ENCODE data around the gene CRYGA.

DNA sequence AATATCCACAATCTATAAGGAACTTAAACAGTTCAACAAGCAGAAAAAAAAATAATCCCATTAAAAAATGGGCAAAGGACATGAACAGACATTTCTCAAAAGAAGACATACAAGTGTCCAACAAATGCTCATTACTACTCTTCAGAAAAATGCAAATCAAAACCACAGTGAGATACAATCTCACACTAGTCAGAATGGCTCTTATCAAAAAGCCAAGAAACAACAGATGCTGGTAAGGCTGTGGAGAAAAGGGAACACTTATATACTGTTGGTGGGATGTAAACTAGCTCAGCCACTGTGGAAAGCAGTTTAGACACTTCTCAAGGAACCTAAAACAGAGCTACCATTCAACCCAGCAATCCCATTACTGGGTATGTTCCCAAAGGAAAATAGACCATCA, 10.2 kb downstream of the CRYGA start:
- TF ChIP-seq, protein P1, sequence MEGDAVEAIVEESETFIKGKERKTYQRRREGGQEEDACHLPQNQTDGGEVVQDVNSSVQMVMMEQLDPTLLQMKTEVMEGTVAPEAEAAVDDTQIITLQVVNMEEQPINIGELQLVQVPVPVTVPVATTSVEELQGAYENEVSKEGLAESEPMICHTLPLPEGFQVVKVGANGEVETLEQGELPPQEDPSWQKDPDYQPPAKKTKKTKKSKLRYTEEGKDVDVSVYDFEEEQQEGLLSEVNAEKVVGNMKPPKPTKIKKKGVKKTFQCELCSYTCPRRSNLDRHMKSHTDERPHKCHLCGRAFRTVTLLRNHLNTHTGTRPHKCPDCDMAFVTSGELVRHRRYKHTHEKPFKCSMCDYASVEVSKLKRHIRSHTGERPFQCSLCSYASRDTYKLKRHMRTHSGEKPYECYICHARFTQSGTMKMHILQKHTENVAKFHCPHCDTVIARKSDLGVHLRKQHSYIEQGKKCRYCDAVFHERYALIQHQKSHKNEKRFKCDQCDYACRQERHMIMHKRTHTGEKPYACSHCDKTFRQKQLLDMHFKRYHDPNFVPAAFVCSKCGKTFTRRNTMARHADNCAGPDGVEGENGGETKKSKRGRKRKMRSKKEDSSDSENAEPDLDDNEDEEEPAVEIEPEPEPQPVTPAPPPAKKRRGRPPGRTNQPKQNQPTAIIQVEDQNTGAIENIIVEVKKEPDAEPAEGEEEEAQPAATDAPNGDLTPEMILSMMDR (IDR thresholded peaks at IDR 0.05): no peak
- TF ChIP-seq POLR2A (IDR thresholded peaks at IDR 0.05): no peak
